ENCODE data around the gene NEU4. TPM values are rescaled to one million over a fixed set of nuclear protein-coding genes. Genes with fewer than 3 reads are reported as not detected.

NEU4 gene
- total RNA-seq, 1 experiment from 2014 or later: 0.70 TPM

GRCh38 chr2:241803387-241804325 is 5.3 kb upstream of the NEU4 start:
- no peak for TF ChIP-seq CTCF (conservative IDR thresholded peaks at IDR 0.05)

More at GRCh38 chr2:241803387-241804325, 5.3 kb upstream of the NEU4 start:
- peaks cover 8% of the 10 kb centered on the region for H3K4me1 ChIP-seq (ENCODE audit: insufficient read depth, low read length)
- H3K9ac ChIP-seq (ENCODE audit: extremely low read depth, insufficient read length, low read length): no peak overlapping the region
- H4K20me1 ChIP-seq (ENCODE audit: control insufficient read depth, insufficient read depth, insufficient read length): no peaks in the 10 kb centered on the region
- H3K9me3 ChIP-seq (ENCODE audit: control insufficient read depth, low read depth, low read length): no peaks in the 10 kb centered on the region
- no peak overlapping the region for H2BK20ac ChIP-seq (ENCODE audit: low read depth, low read length, poor library complexity, severe bottlenecking)
- no peaks in the 10 kb centered on the region for H3K79me1 ChIP-seq (ENCODE audit: insufficient read depth, low read depth, low read length, poor library complexity, severe bottlenecking)
- H2BK15ac ChIP-seq (ENCODE audit: low read depth, low read length): no peak overlapping the region; the same call in 1 of the 2 replicates
- H3K9me3 Mint-ChIP-seq: no peaks in the 10 kb centered on the region
- H3K4me3 Mint-ChIP-seq: peak overlapping the region in 1 of 2 experiments; percentile 24; a peak in 1 of 5 replicates
- H2AK5ac ChIP-seq (ENCODE audit: insufficient read length, low read length): no peak overlapping the region
- no CpG with 5 or more reads among the region's 109 CpGs for whole genome bisulfite sequencing (ENCODE audit: extremely low coverage, insufficient read length, low lambda C conversion rate)
- no peaks in the 10 kb centered on the region for H3K36me3 Mint-ChIP-seq (ENCODE audit: insufficient read depth in 1 of 3, low read depth in 3 of 3)
- H3K4ac ChIP-seq (ENCODE audit: low read depth, low read length): no peak overlapping the region
- no peak overlapping the region for H2BK120ac ChIP-seq (ENCODE audit: low read depth, low read length, poor library complexity, severe bottlenecking)
- H3K27me3 Mint-ChIP-seq (ENCODE audit: low read depth): peaks cover 26% of the 10 kb centered on the region
- H2BK12ac ChIP-seq (ENCODE audit: insufficient read length, low read depth, low read length): no peak overlapping the region
- H3K18ac ChIP-seq (ENCODE audit: insufficient read length, low read depth, low read length): no peak overlapping the region
- no peak overlapping the region for H3T11ph ChIP-seq (ENCODE audit: low read length)
- peaks cover 9% of the 10 kb centered on the region; the same call in 1 of the 2 replicates for H3K27me3 ChIP-seq (ENCODE audit: insufficient read depth, low read length)
- no peaks in the 10 kb centered on the region for H3K23me2 ChIP-seq (ENCODE audit: insufficient read length, low read depth, low read length, poor library complexity, severe bottlenecking)
- peak overlapping the region; percentile 36 for H3K4me2 ChIP-seq (ENCODE audit: insufficient read depth, insufficient read length, low read length)
- H3K14ac ChIP-seq (ENCODE audit: insufficient read depth, low read length): no peak overlapping the region; the same call in 1 of the 2 replicates
- no peak overlapping the region for H2AFZ ChIP-seq (ENCODE audit: low read length)
- no peak overlapping the region for H2BK5ac ChIP-seq (ENCODE audit: insufficient read length, low read length)
- H4K8ac ChIP-seq (replicated peaks; ENCODE audit: insufficient read length, low read depth, low read length): no peak overlapping the region
- no peaks in the 10 kb centered on the region for H3K79me2 ChIP-seq (ENCODE audit: insufficient read depth, low read length)
- H3K4me1 Mint-ChIP-seq: peaks cover 10 to 31% of the 10 kb centered on the region in 2 experiments
- no peak overlapping the region for H3K27ac ChIP-seq (ENCODE audit: insufficient read length, low read depth, low read length)
- H3K56ac ChIP-seq (ENCODE audit: insufficient read length, low read depth, low read length): no peak overlapping the region
- H3K27ac Mint-ChIP-seq: no peak overlapping the region
- H3K23ac ChIP-seq (ENCODE audit: insufficient read length, low read depth, low read length): no peak overlapping the region
- H4K91ac ChIP-seq (ENCODE audit: insufficient read length, low read depth, low read length): no peak overlapping the region
- peak; percentile 51 for DNase-seq
- H4K5ac ChIP-seq (ENCODE audit: insufficient read length, low read depth, low read length): no peak overlapping the region
